HG02885 (cell line): Measurements from ENCODE around the gene CFAP65.

Experiments
- ATAC-seq: cut with Tn5 transposase; IDR thresholded peaks from one replicate; pipeline ENCODE4 v1.9.1; 2021; ENCODE audit warnings: mild to moderate bottlenecking; ENCODE audit not compliant: unreplicated experiment, poor library complexity

CFAP65 gene

GRCh38 chr2:218981881-218982585, 59.3 kb downstream of the CFAP65 start:
- no peak for ATAC-seq

- no peak for ATAC-seq
Observed at GRCh38 chr2:218981390-218981880, 59.9 kb downstream of the CFAP65 start.

- no peak for ATAC-seq
Observed at GRCh38 chr2:218980735-218981389, 60.5 kb downstream of the CFAP65 start.

GRCh38 chr2:218979846-218980734, 61.2 kb downstream of the CFAP65 start:
- ATAC-seq = peak; percentile 92

- no peak for ATAC-seq
Observed at GRCh38 chr2:218975060-218975777, 66.1 kb downstream of the CFAP65 start.

- ATAC-seq = no peak
Observed at GRCh38 chr2:218970894-218971293, 70.4 kb downstream of the CFAP65 start.

- no peak for ATAC-seq
Observed at GRCh38 chr2:218964041-218964771, 77.1 kb downstream of the CFAP65 start.

- no peak for ATAC-seq
Observed at GRCh38 chr2:218963601-218964000, 77.7 kb downstream of the CFAP65 start.

- no peak for ATAC-seq
Observed at GRCh38 chr2:218962859-218963492, 78.3 kb downstream of the CFAP65 start.

GRCh38 chr2:218961651-218962570, 79.4 kb downstream of the CFAP65 start:
- no peak for ATAC-seq

- no peak for ATAC-seq
Observed at GRCh38 chr2:218961229-218961628, 80.1 kb downstream of the CFAP65 start.

GRCh38 chr2:218960309-218961165, 80.8 kb downstream of the CFAP65 start:
- ATAC-seq = no peak

GRCh38 chr2:218959761-218960308, 81.5 kb downstream of the CFAP65 start:
- no peak for ATAC-seq

- ATAC-seq = peak; percentile 97
Observed at GRCh38 chr2:218959141-218959731, 82.1 kb downstream of the CFAP65 start, which contains the start of gene CDK5R2. Gene CDK5R2, plus strand, starts transcription at chr2:218959666. Its CDS starts 155 bp downstream, at chr2:218959821.

- no peak for ATAC-seq
Observed at GRCh38 chr2:218958276-218958675, 83.0 kb downstream of the CFAP65 start.

- no peak for ATAC-seq
Observed at GRCh38 chr2:218957671-218958070, 83.6 kb downstream of the CFAP65 start.
